Mesothelial cell of epicardium (in vitro differentiated cells): Measurements from ENCODE around the gene RNF31. TPM values are rescaled to one million over a fixed set of nuclear protein-coding genes. Genes with fewer than 3 reads are reported as not detected.
"Not testable (repeated sequence)": the region's sequence is repeated elsewhere in the genome, so short reads cannot be mapped to it uniquely, and the experiment has no call there.

Source experiments
- DNase-seq, 2 experiments: peaks; one replicate each; pipeline ENCODE4 v3.0.0; 2021; ENCODE audit warnings: low spot score in 2 of 2; ENCODE audit not compliant: unreplicated experiment in 2 of 2
- H3K27ac Mint-ChIP-seq: 2 replicates; pipeline ENCODE4 v1.8.0; 2021; ENCODE audit warnings: mixed read lengths
- H3K27me3 Mint-ChIP-seq: 2 replicates; pipeline ENCODE4 v1.8.0; 2021; ENCODE audit warnings: low read depth, mixed read lengths
- H3K36me3 Mint-ChIP-seq: 2 replicates; pipeline ENCODE4 v1.8.0; 2021; ENCODE audit warnings: mixed read lengths
- H3K4me1 Mint-ChIP-seq: 2 replicates; pipeline ENCODE4 v1.8.0; 2021; ENCODE audit warnings: mixed read lengths
- H3K4me3 Mint-ChIP-seq: 2 replicates; pipeline ENCODE4 v1.8.0; 2021; ENCODE audit warnings: mild to moderate bottlenecking, moderate library complexity, mixed read lengths
- H3K9me3 Mint-ChIP-seq: 2 replicates; pipeline ENCODE4 v1.8.0; 2021; ENCODE audit warnings: mixed read lengths
- total RNA-seq: library from RNA; stranded (reverse); gene quantifications from 3 replicates; pipeline ENCODE4 v1.2.1, GENCODE V29; 2021
- TF ChIP-seq, protein P1 (sequence below): fragments of 200-600 bp; sonication (generic); IDR thresholded peaks from one replicate; pipeline ENCODE4 v1.5.0; 2021; ENCODE audit warnings: antibody characterized with exemption; ENCODE audit not compliant: unreplicated experiment

RNF31 gene
- total RNA-seq, 1 donor from 2014 or later = 90.5 TPM

DNA sequence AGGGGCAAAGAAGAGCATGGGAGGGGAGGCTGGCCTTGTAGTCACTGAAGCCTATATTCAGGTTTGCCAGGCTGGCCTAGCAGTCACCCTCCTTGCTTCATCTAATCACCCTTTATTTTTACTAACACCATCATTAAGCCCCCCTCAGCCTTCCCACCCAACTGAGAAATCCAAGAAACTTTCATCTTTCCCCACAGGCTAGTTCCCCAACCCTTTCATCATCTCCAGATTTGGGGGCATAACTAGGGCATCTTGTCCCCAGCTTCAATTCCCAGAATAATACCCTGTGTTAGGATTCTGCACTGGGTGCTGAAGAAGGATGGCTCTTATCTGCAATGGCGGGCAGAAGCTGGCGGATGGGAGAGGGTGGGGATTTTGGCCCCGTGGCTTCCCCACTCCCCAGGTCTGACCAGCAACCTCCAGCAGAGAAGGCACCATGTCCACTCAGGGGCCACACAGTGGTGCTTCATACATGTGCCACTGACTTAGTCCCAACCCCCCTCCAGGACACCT, 46.3 kb upstream of the RNF31 start:
- H3K27me3 Mint-ChIP-seq = no peaks in the 10 kb centered on the region
- no peaks in the 10 kb centered on the region for H3K4me1 Mint-ChIP-seq
- no peak overlapping the region for H3K27ac Mint-ChIP-seq
- peaks cover 8% of the 10 kb centered on the region for H3K9me3 Mint-ChIP-seq
- TF ChIP-seq, protein P1, sequence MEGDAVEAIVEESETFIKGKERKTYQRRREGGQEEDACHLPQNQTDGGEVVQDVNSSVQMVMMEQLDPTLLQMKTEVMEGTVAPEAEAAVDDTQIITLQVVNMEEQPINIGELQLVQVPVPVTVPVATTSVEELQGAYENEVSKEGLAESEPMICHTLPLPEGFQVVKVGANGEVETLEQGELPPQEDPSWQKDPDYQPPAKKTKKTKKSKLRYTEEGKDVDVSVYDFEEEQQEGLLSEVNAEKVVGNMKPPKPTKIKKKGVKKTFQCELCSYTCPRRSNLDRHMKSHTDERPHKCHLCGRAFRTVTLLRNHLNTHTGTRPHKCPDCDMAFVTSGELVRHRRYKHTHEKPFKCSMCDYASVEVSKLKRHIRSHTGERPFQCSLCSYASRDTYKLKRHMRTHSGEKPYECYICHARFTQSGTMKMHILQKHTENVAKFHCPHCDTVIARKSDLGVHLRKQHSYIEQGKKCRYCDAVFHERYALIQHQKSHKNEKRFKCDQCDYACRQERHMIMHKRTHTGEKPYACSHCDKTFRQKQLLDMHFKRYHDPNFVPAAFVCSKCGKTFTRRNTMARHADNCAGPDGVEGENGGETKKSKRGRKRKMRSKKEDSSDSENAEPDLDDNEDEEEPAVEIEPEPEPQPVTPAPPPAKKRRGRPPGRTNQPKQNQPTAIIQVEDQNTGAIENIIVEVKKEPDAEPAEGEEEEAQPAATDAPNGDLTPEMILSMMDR = no peak
- DNase-seq = no peak
- peaks cover 19% of the 10 kb centered on the region for H3K36me3 Mint-ChIP-seq
- no peak overlapping the region for H3K4me3 Mint-ChIP-seq

DNA sequence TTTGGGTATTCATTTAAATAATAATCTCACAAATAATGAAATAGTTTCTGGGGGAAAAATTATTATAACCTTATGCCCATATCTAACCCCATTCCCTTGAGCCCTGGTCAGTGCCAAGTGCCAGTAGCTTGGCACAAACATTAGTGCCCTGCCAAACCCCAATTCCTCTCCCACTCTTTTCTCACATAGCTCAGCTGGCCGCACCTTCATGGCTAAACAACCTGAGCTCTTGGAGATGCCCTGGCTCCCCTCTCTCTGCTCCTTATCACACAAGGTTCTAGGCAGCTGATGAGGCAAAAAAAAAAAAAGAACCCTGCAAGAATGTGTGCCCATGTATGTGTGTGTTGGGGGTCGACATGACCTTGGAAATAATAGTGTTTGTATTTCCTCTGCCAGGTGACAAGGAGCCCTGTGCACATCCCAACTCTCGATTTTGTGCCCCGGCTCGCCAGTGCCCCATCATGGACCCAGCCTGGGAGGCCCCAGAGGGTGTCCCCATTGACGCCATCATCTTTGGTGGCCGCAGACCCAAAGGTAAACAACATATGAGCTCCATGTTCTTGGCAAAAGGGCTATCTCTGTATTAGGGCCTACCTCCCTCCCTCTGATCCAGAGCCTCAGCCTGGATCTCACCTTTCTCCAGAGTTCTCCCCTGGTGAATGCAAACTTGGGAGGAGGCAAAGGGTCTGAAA, 44.8 kb upstream of the RNF31 start:
- TF ChIP-seq, protein P1 = no peak
- H3K36me3 Mint-ChIP-seq = peaks cover 19% of the 10 kb centered on the region
- no peak overlapping the region for H3K4me3 Mint-ChIP-seq
- no peaks in the 10 kb centered on the region for H3K4me1 Mint-ChIP-seq
- H3K27ac Mint-ChIP-seq = no peak overlapping the region
- H3K9me3 Mint-ChIP-seq = peaks cover 8% of the 10 kb centered on the region
- DNase-seq = no peak
- H3K27me3 Mint-ChIP-seq = no peaks in the 10 kb centered on the region

DNA sequence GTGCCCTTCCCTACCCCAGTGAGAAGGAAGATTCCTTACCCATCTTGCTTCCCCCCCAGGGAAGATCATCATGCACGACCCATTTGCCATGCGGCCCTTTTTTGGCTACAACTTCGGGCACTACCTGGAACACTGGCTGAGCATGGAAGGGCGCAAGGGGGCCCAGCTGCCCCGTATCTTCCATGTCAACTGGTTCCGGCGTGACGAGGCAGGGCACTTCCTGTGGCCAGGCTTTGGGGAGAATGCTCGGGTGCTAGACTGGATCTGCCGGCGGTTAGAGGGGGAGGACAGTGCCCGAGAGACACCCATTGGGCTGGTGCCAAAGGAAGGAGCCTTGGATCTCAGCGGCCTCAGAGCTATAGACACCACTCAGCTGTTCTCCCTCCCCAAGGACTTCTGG, 43.8 kb upstream of the RNF31 start:
- no peak overlapping the region for H3K27ac Mint-ChIP-seq
- peaks cover 8% of the 10 kb centered on the region for H3K9me3 Mint-ChIP-seq
- TF ChIP-seq, protein P1 = no peak
- no peak for DNase-seq
- no peaks in the 10 kb centered on the region for H3K27me3 Mint-ChIP-seq
- H3K4me3 Mint-ChIP-seq = no peak overlapping the region
- peaks cover 19% of the 10 kb centered on the region for H3K36me3 Mint-ChIP-seq
- no peaks in the 10 kb centered on the region for H3K4me1 Mint-ChIP-seq

DNA sequence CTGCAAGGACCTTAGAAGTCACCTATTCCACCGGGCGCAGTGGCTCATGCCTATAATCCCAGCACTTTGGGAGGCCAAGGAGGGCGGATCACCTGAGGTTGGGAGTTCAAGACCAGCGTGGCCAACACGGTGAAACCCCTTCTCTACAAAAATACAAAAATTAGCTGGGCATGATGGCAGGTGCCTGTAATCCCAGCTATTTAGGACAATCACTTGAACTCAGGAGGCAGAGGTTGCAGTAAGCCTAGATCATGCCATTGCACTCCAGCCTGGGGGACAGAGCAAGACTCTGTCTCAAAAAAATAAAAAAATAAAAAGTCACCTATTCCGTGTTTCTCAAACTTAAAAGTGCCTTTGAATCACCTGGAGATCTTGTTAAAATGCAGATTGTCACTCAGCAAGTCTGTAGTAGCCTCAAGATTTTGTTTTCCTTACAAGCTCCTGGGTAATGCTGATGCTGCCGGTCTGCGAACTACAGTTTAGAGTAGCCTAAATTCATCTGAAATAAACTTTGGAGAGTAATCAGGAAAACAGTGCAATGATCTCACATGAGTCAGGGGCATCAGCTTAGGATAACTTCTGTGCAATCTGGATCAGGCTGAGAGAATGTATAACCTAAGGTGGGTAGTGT, 41.6 kb upstream of the RNF31 start:
- H3K4me3 Mint-ChIP-seq, H3K9me3 Mint-ChIP-seq, H3K27ac Mint-ChIP-seq, H3K4me1 Mint-ChIP-seq, DNase-seq, H3K27me3 Mint-ChIP-seq: not testable (repeated sequence)
- peaks cover 19% of the 10 kb centered on the region for H3K36me3 Mint-ChIP-seq

DNA sequence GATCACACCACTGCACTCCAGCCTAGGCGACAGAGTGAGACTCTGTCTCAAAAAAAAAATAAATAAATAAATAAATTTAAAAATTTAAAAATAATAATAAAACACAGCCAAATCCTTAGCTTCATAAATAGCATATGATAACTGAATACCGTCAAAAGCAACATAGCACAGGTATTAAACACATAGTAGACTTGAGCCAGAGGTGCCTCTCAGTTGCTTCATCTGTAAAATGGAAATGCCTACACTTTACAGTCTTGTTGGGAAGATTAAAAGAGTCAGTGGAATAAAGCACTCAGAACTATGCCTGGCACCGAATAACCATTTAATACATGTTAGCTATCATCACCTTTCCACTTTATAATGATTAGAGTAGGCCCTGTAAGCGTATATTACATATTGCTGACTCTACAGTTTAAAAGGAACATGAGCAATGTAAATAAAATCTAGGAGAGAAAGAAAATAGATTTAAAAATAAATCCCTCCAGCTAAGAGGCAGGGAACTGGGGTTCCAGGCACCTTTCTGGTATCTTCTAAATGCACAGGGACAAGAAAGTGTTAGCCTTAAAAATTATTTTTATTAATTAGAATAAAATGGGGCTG, 40.5 kb upstream of the RNF31 start:
- Mint-ChIP-seq H3K4me1 (peaks cover 2% of the 10 kb centered on the region), H3K36me3 (peaks cover 19% of the 10 kb centered on the region), H3K4me3 (no peak overlapping the region), H3K27ac (no peak overlapping the region), H3K27me3 (no peaks in the 10 kb centered on the region), H3K9me3 (peaks cover 8% of the 10 kb centered on the region)
- no peak for DNase-seq
- TF ChIP-seq, protein P1 = no peak

DNA sequence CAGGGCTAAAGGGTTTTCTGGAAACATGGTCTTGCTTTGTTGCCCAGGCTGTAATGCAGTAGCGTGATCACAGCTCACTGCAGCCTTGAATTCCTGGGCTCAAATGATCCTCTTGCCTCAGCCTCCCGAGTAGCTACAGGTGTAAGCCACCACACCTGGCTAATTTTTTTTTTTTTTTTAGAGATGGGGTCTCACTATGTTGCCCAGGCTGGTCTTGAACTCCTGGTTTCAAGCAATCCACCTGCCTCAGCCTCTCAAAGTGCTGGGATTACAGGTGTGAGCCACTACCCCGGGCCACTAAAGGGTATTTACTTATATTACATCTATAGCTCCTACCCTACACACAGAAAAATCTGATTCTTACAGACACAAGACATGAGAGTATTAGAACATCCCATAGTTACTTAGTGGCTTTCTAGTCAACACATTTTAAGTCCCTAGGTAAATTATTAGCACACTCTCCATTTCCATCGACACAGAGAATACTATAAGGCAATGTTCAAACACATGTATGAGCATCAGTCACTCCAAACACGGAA, 38.9 kb upstream of the RNF31 start:
- Mint-ChIP-seq H3K27me3 (no peaks in the 10 kb centered on the region), H3K27ac (no peak overlapping the region), H3K9me3 (peaks cover 8% of the 10 kb centered on the region), H3K4me3 (no peak overlapping the region), H3K4me1 (peaks cover 4% of the 10 kb centered on the region), H3K36me3 (peaks cover 10% of the 10 kb centered on the region)
- no peak for DNase-seq
- TF ChIP-seq, protein P1 = no peak
